SU-DHL-6 (cell line): ENCODE data around the gene ELFN2.

Experiments
- EZH2phosphoT487 ChIP-seq: fragments of 200-600 bp; sonication (generic), shearing (Covaris generic); conservative IDR thresholded peaks from 2 replicates; pipeline ENCODE4 v1.6.1; 2018; ENCODE audit warnings: mild to moderate bottlenecking, antibody characterized with exemption, low read length, moderate library complexity, mixed read lengths
- TF ChIP-seq, protein P1 (sequence below): fragments of 200-600 bp; sonication (generic); IDR thresholded peaks from one replicate; pipeline ENCODE4 v1.5.1; 2017; ENCODE audit warnings: antibody characterized with exemption, mild to moderate bottlenecking, low read length, moderate library complexity; ENCODE audit not compliant: insufficient read depth, poor library complexity, severe bottlenecking

DNA sequence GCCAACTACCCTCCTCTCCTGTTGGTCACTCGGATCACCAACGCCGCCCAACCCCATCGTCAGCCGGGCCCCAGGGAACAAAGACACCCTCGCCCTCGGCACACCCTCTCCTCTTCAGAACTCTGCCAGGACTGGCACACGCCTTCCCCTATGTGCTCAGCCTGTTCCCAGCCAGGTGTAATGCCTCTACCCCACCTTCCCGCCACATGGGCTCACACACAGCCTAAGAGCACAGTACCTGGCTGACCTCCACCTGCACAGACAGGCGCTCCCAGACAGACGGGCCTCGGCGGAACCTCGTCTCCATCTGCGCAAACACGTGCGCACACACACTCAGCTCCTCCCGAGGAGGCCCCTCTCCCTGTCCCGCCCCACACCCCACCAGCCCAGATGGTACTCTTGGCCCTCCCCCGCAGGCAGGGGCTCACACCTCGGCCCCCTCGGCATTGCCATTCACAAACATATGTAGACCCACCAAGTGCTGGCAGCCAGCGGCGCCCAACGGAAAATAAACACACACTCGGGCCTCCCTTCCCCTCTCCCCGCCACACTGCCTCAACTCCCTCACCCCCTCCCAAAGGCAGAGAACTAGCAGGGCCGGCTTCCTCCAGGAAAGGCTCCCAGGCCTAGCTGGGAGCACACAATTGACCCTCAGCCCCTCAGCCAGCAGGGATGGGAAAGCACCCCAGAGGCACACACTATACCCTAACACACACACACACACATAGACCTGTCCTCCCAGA, 8.5 kb downstream of the ELFN2 start:
- TF ChIP-seq, protein P1, sequence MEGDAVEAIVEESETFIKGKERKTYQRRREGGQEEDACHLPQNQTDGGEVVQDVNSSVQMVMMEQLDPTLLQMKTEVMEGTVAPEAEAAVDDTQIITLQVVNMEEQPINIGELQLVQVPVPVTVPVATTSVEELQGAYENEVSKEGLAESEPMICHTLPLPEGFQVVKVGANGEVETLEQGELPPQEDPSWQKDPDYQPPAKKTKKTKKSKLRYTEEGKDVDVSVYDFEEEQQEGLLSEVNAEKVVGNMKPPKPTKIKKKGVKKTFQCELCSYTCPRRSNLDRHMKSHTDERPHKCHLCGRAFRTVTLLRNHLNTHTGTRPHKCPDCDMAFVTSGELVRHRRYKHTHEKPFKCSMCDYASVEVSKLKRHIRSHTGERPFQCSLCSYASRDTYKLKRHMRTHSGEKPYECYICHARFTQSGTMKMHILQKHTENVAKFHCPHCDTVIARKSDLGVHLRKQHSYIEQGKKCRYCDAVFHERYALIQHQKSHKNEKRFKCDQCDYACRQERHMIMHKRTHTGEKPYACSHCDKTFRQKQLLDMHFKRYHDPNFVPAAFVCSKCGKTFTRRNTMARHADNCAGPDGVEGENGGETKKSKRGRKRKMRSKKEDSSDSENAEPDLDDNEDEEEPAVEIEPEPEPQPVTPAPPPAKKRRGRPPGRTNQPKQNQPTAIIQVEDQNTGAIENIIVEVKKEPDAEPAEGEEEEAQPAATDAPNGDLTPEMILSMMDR, result no peak
- TF ChIP-seq EZH2phosphoT487, result no peak
